LNCaP clone FGC (cell line): Measurements from ENCODE around the gene NAT10.
"Not testable (repeated sequence)": the region's sequence is repeated elsewhere in the genome, so short reads cannot be mapped to it uniquely, and the experiment has no call there.

Experiments used
- DNase-seq: peaks from one replicate; pipeline ENCODE4 v3.0.0-alpha.2; 2011; ENCODE audit warnings: low read depth
- H3K4me3 ChIP-seq: 2 replicates; pipeline ENCODE4 v1.5.1; 2011; ENCODE audit warnings: mild to moderate bottlenecking, low read depth, low read length, control low read depth
- CTCF ChIP-seq: IDR thresholded peaks from 2 replicates; pipeline ENCODE4 v1.5.1; 2012; ENCODE audit warnings: mild to moderate bottlenecking; ENCODE audit not compliant: control insufficient read depth, insufficient read depth; ENCODE audit errors: extremely low read depth

Gene NAT10

DNA sequence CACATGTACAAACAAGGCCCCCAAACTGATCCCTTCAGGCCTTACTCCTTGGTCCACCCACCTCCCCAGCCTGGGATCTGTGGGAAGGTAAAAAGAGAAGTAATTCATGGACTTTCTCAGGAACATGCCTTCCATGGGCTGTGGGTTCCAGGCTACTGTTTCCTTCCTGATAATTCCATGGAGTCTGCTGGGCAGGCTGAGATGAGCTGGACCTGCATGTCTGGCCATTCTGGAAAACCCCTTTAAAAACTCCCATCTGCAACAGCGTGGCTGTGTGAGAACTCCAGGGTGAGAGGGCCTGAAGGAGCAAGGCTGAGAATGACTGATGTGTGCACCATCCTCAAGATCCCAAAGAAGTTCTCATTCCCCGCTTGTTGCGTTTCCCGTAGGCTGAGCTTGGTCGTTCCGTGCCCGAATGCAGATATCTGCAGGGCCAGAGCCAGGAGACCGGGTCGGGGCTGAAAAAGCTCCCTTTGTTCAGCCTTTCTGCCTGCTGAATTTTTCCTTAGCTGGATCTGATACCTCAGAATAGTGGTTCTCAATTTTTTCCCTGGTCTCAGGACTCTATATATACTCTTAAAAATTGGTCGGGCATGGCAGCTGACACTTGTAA, 72.9 kb downstream of the NAT10 start:
- no peak for DNase-seq
- no peak overlapping the region for H3K4me3 ChIP-seq
- no peak for TF ChIP-seq CTCF

GRCh38 chr11:34179026-34179675, 73.7 kb downstream of the NAT10 start:
- no peak for DNase-seq
- no peak for TF ChIP-seq CTCF
- no peak overlapping the region for H3K4me3 ChIP-seq

DNA sequence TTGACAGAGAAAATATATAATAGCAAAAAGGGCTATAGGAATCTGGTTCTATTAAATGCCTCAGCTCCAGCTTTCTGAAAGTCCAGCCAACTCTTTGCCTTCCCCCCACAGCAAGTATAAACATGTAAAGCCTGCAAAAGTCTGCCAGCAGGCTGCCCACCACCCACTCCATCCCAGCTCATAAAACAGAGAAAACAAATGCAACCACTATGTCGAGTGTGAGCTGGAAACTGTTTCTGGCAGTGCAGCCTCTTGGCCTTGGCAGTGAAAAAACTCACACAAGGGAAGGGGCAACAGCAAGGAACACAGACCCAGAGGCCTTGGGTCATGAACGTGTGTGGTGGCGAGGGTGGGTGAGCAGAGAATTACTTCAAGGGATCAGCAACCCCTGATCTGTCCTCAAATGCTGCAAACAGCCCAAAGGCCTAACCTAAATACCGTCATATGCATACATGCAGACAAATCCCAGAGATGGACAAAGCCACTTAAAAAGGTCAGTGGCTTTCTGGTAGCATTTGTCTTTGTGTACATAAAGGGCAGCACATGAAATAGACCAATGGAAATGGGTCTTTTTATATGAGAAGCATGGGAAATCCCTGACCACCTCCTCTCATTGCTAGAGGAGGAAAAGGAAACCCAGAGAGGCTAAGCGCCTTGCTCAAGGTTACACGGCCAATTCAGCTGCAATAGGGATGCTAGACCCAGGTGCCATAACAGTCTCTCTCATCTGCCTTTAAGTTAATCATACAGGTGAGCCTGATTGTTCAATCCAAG, 74.8 kb downstream of the NAT10 start:
- H3K4me3 ChIP-seq, result no peak overlapping the region
- TF ChIP-seq CTCF, result no peak
- DNase-seq, result no peak

DNA sequence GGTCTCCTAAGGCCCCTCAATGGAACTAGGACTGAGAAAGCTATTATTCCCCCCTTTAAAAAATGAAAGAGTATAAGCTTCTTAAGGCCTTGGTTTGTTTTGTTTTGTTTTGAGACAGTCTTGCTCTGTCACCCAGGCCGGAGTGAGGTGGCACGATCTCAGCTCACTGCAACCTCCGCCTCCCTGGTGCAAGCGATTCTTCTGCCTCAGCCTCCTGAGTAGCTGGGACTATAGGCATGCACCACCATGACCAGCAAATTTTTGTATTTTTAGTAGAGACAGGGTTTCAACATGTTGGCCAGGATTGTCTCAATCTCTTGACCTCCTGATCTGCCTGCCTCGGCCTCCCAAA, 75.4 kb downstream of the NAT10 start:
- not testable (repeated sequence) for H3K4me3 ChIP-seq, DNase-seq

GRCh38 chr11:34181251-34181650, 75.8 kb downstream of the NAT10 start:
- no peak overlapping the region for H3K4me3 ChIP-seq
- TF ChIP-seq CTCF, result no peak
- DNase-seq, result no peak

DNA sequence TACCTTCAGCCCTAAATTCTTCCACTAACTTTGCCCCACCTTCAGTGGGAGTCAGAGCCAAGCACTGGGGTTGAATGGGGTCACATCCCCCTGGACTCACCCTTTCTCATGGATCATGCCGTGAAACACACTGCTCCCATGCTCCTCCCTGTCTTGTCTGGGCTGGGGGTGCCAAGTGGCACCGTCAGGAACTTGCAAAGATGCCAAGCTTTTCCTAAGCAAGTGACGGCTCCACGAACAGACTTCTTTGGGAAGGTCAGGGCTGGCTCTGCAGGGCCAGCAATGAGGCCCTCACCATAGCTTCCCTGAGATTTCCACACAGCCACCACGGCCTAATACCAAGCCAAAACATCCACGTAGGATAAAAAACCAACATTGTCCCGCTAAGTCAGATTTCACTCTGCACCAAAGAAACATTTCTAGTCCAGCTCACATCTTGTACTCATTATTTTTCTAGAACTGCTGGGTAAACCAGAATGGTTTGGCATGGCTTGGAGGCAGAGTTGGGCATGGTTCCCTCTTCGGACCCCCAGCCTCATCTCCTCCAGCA, 76.5 kb downstream of the NAT10 start:
- H3K4me3 ChIP-seq, result no peak overlapping the region
- no peak for DNase-seq
- TF ChIP-seq CTCF, result no peak

- TF ChIP-seq CTCF, result no peak
- no peak overlapping the region for H3K4me3 ChIP-seq
- DNase-seq, result no peak
These were observed 77.0 kb downstream of the NAT10 start for GRCh38 chr11:34182425-34182824.
